SK-N-SH (cell line): ENCODE results near the gene QRICH2. TPM values are rescaled to one million over a fixed set of nuclear protein-coding genes. Genes with fewer than 3 reads are reported as not detected.

Source experiments
- CTCF ChIA-PET: fragments of 300-600, 350-600 bp; formaldehyde crosslinking; extraction: SDS; loops from one replicate; lab custom pipeline; 2021; lab: Yijun Ruan, JAX
- POLR2A ChIA-PET: fragments of 350-600 bp; sonication (Branson Sonifier 250); formaldehyde crosslinking; extraction: SDS; loops from one replicate; lab custom pipeline; 2020; ENCODE audit warnings: antibody characterized with exemption, inconsistent platforms; lab: Yijun Ruan, JAX
- DNase-seq: peaks from one replicate; pipeline ENCODE4 v3.0.0; 2012
- H2AFZ ChIP-seq: fragments of 200-600 bp; sonication (generic); 2 replicates; pipeline ENCODE4 v1.8.1; 2016; ENCODE audit warnings: antibody characterized with exemption, mild to moderate bottlenecking, low read depth
- H3F3A ChIP-seq: fragments of 200-600 bp; sonication (generic); replicated peaks from 2 replicates; pipeline ENCODE3; 2016; ENCODE audit warnings: antibody characterized with exemption, mild to moderate bottlenecking; ENCODE audit not compliant: insufficient read depth
- H3K27ac ChIP-seq, 2 experiments: fragments of 200-500 bp in 1 of 2; fragments of 200-600 bp in 1 of 2; sonication (Bioruptor generic) in 1 of 2; sonication (generic), shearing (Covaris generic) in 1 of 2; 2 replicates each; pipeline versions ENCODE4 v1.5.1 to v1.6.1; 2014 to 2016; ENCODE audit warnings: low read depth in 2 of 2, inconsistent platforms in 1 of 2, low read length in 1 of 2, mild to moderate bottlenecking in 1 of 2, mixed read lengths in 1 of 2
- H3K27me3 ChIP-seq: fragments of 200-600 bp; sonication (generic), shearing (Covaris generic); 2 replicates; pipeline ENCODE4 v1.6.1; 2016; ENCODE audit warnings: mixed run types; ENCODE audit not compliant: insufficient read depth
- H3K36me3 ChIP-seq, 2 experiments: fragments of 200-500 bp in 1 of 2; fragments of 200-600 bp in 1 of 2; sonication (Bioruptor generic) in 1 of 2; sonication (generic) in 1 of 2; replicated peaks in 1 of 2; 2 replicates each; pipeline versions ENCODE3 to v1.5.1; 2014 to 2016; ENCODE audit warnings: low read length in 1 of 2, mild to moderate bottlenecking in 1 of 2; ENCODE audit not compliant: insufficient read depth in 2 of 2, control insufficient read depth in 1 of 2
- H3K4me1 ChIP-seq, 2 experiments: fragments of 200-500 bp in 1 of 2; fragments of 200-600 bp in 1 of 2; sonication (Bioruptor generic) in 1 of 2; sonication (generic), shearing (Covaris generic) in 1 of 2; 2 replicates each; pipeline versions ENCODE4 v1.5.1 to v1.6.1; 2014 to 2016; ENCODE audit warnings: low read depth in 1 of 2, low read length in 1 of 2, mixed run types in 1 of 2; ENCODE audit not compliant: insufficient read depth in 2 of 2, control insufficient read depth in 1 of 2
- H3K4me2 ChIP-seq: fragments of 200-600 bp; sonication (generic), shearing (Covaris generic); 2 replicates; pipeline ENCODE4 v1.6.1; 2017; ENCODE audit warnings: mixed run types
- H3K4me3 ChIP-seq, 2 experiments: fragments of 200-500 bp in 1 of 2; fragments of 200-600 bp in 1 of 2; sonication (Bioruptor generic) in 1 of 2; sonication (generic), shearing (Covaris generic) in 1 of 2; 2 replicates each; pipeline versions ENCODE4 v1.5.1 to v1.8.1; 2014 to 2016; ENCODE audit warnings: low read depth in 2 of 2, inconsistent platforms in 1 of 2, low read length in 1 of 2, mild to moderate bottlenecking in 1 of 2, mixed read lengths in 1 of 2, moderate library complexity in 1 of 2
- H3K79me2 ChIP-seq: fragments of 200-600 bp; sonication (generic); 2 replicates; pipeline ENCODE4 v1.8.1; 2017; ENCODE audit warnings: mild to moderate bottlenecking; ENCODE audit not compliant: insufficient read depth
- H3K9ac ChIP-seq: fragments of 200-600 bp; sonication (generic); 2 replicates; pipeline ENCODE4 v1.6.1; 2017; ENCODE audit warnings: mixed run types
- H3K9me2 ChIP-seq: fragments of 200-600 bp; sonication (generic); 2 replicates; pipeline ENCODE4 v1.6.1; 2017; ENCODE audit warnings: mixed run types
- H3K9me3 ChIP-seq: fragments of 200-600 bp; sonication (generic); 2 replicates; pipeline ENCODE4 v1.6.1; 2017; ENCODE audit warnings: mixed run types, mild to moderate bottlenecking, moderate library complexity
- H4K20me1 ChIP-seq: fragments of 200-600 bp; sonication (generic); 2 replicates; pipeline ENCODE4 v1.6.1; 2017; ENCODE audit warnings: mild to moderate bottlenecking, mixed run types; ENCODE audit not compliant: insufficient read depth
- EP300 ChIP-seq, 2 experiments: IDR thresholded peaks; 2 replicates each; pipeline versions ENCODE4 v1.4.0 to v1.6.1; 2012; ENCODE audit warnings: borderline replicate concordance in 1 of 2, low read depth in 1 of 2, low read length in 1 of 2
- EZH2phosphoT487 ChIP-seq: fragments of 200-600 bp; sonication (generic); IDR thresholded peaks from 2 replicates; pipeline ENCODE4 v1.6.1; 2017; ENCODE audit warnings: low read depth, mixed run types, mild to moderate bottlenecking, antibody characterized with exemption, moderate library complexity, borderline replicate concordance
- FOXM1 ChIP-seq: IDR thresholded peaks from 2 replicates; pipeline ENCODE4 v1.4.0; 2012; ENCODE audit warnings: low read depth, mild to moderate bottlenecking
- GATA2 ChIP-seq: sonication (generic); formaldehyde crosslinking; IDR thresholded peaks from 2 replicates; pipeline ENCODE4 v1.5.0; 2020; ENCODE audit warnings: mild to moderate bottlenecking, missing genetic modification reagents
- MEF2A ChIP-seq: IDR thresholded peaks from 2 replicates; pipeline ENCODE4 v1.4.0; 2012; ENCODE audit warnings: low read depth, borderline replicate concordance
- NFIC ChIP-seq: IDR thresholded peaks from 2 replicates; pipeline ENCODE4 v1.4.0; 2012; ENCODE audit warnings: borderline replicate concordance
- RFX5 ChIP-seq: IDR thresholded peaks from 2 replicates; pipeline ENCODE4 v1.6.1; 2012; ENCODE audit warnings: mild to moderate bottlenecking, improper control_type of control experiment, low read length
- TCF12 ChIP-seq: IDR thresholded peaks from 2 replicates; pipeline ENCODE4 v1.4.0; 2012
- YY1 ChIP-seq: IDR thresholded peaks from 2 replicates; pipeline ENCODE4 v1.4.0; 2012; ENCODE audit warnings: low read depth, mild to moderate bottlenecking
- WGBS: methylation state at CpG from one replicate; pipeline ENCODE4 v1.1.6; 2017; ENCODE audit warnings: low lambda C conversion rate; 5-methylcytosine and 5-hydroxymethylcytosine counted together
- polyA plus RNA-seq, 3 experiments: library from polyadenylated mRNA; depleted of rRNA; stranded (reverse); fragments of >200 nt; gene quantifications; 2 replicates each; pipeline ENCODE4 v1.2.3, GENCODE V29; 2012
- TF ChIP-seq, protein P1 (sequence below): fragments of 150-350 bp; IDR thresholded peaks from 2 replicates; pipeline ENCODE4 v1.6.1; 2017; ENCODE audit warnings: antibody characterized with exemption, low read length, low read depth, borderline replicate concordance
- TF ChIP-seq, protein P2 (sequence below): fragments of 150-350 bp; IDR thresholded peaks from 2 replicates; pipeline ENCODE4 v1.6.1; 2016; ENCODE audit warnings: mild to moderate bottlenecking, low read depth, low read length
- TF ChIP-seq, protein P3 (sequence below): IDR thresholded peaks from 2 replicates; pipeline ENCODE4 v1.4.0; 2012; ENCODE audit warnings: low read depth
- TF ChIP-seq, protein P4 (sequence below): IDR thresholded peaks from 2 replicates; pipeline ENCODE4; 2012
- TF ChIP-seq, protein P5 (sequence below): IDR thresholded peaks from 2 replicates; pipeline ENCODE4 v1.4.0; 2012; ENCODE audit warnings: low read depth, borderline replicate concordance

The QRICH2 gene
- polyA plus RNA-seq, 1 of the 3 experiments (the other 2 are of a cell fraction): 6.2 TPM

DNA sequence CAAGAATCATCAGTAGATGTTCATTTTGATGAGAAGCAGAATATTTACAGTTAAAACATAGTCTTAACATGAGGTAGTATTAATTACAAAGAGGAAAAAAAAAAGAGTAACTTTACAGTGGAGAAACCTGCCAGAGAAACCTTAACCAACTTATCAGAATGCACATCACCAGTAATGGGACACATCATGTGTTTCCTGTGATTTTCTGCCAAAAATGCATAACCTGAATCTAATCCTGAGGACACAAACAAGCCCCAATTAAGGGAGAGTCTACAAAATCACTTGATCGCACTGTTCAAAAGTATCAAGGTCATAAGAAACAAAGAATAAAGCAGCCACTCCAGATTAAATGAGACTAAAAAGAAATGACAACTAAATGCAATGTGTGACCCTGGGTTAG, 18.2 kb upstream of the QRICH2 start:
- 0 out of 4 replicates have a peak overlapping the region, but pooled peaks of 1 of the 2 experiments have one; percentile 3 for H3K27ac ChIP-seq
- H3K9me3 ChIP-seq: no peaks in the 10 kb centered on the region
- no peak for DNase-seq
- H3K4me3 ChIP-seq: no peak overlapping the region
- H3K27me3 ChIP-seq: no peaks in the 10 kb centered on the region
- H3K9ac ChIP-seq: no peak overlapping the region
- H3K4me1 ChIP-seq: peaks cover 0 to 3% of the 10 kb centered on the region in 2 experiments; a peak in 1 of 4 replicates
- no peak overlapping the region for H3K4me2 ChIP-seq
- no peaks in the 10 kb centered on the region for H3K9me2 ChIP-seq
- no peaks in the 10 kb centered on the region for H4K20me1 ChIP-seq
- H3F3A ChIP-seq: peaks cover 5% of the 10 kb centered on the region
- ChIA-PET CTCF (interaction anchor here (1.0 to 6.1 kb wide), 7 partner anchors 8 to 82 kb away, joined by 3 to 44 read pairs (median 4); no protein-coding TSS in a partner anchor), POLR2A (no interaction called here)
- peaks cover 21 to 75% of the 10 kb centered on the region in 2 experiments for H3K36me3 ChIP-seq
- WGBS: 88% methylated on average over 1 of the region's 1 CpG
- no peak for TF ChIP-seq FOXM1
- no peak for TF ChIP-seq RFX5
- peak in 1 of 2 experiments; percentile 11; a peak in 1 of 4 replicates for TF ChIP-seq EP300 (IDR thresholded peaks at IDR 0.05; ENCODE audit: borderline replicate concordance in 1 of 2, low read depth in 1 of 2, low read length in 1 of 2)
- TF ChIP-seq, protein P1, sequence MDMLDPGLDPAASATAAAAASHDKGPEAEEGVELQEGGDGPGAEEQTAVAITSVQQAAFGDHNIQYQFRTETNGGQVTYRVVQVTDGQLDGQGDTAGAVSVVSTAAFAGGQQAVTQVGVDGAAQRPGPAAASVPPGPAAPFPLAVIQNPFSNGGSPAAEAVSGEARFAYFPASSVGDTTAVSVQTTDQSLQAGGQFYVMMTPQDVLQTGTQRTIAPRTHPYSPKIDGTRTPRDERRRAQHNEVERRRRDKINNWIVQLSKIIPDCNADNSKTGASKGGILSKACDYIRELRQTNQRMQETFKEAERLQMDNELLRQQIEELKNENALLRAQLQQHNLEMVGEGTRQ: no peak
- TF ChIP-seq EZH2phosphoT487: no peak
- TF ChIP-seq YY1: no peak
- no peak for TF ChIP-seq NFIC
- no peak for TF ChIP-seq TCF12
- TF ChIP-seq GATA2 (CRISPR knock-in tag): peak; percentile 48; the same call in 1 of the 2 replicates
- H2AFZ ChIP-seq: no peak overlapping the region
- H3K79me2 ChIP-seq: no peaks in the 10 kb centered on the region; the same call in 1 of the 2 replicates

DNA sequence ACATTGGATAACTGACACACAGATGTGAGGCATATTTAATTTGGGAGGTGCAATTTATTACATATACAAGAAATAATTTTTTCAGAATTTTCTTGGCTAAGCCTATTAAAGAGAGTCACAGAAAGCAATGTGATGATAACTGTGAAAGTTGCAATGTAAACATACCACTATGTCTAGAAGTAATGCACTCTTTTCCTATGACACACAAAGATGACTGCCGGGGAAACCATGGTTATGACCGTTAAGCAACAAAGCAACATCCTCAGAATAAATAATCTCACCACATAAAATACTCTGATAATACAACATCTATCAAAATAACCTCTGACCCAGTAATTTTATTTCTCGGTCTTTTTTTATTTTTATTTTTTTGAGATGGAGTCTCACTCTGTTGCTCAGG, 10.5 kb upstream of the QRICH2 start:
- POLR2A ChIA-PET: no interaction called here
- Histone ChIP-seq H3F3A (peaks cover 10% of the 10 kb centered on the region), H3K9ac (no peak overlapping the region), H3K79me2 (0 out of 2 replicates have a peak, but pooled peaks cover 2% of the 10 kb centered on the region), H3K27ac (no peak overlapping the region), H3K4me3 (no peak overlapping the region), H3K27me3 (no peaks in the 10 kb centered on the region), H3K9me2 (no peaks in the 10 kb centered on the region), H2AFZ (no peak overlapping the region), H4K20me1 (peaks cover 8% of the 10 kb centered on the region; the same call in 1 of the 2 replicates)
- DNase-seq: no peak
- 97% methylated on average over 3 of the region's 3 CpGs for WGBS
- TF ChIP-seq, protein P2, sequence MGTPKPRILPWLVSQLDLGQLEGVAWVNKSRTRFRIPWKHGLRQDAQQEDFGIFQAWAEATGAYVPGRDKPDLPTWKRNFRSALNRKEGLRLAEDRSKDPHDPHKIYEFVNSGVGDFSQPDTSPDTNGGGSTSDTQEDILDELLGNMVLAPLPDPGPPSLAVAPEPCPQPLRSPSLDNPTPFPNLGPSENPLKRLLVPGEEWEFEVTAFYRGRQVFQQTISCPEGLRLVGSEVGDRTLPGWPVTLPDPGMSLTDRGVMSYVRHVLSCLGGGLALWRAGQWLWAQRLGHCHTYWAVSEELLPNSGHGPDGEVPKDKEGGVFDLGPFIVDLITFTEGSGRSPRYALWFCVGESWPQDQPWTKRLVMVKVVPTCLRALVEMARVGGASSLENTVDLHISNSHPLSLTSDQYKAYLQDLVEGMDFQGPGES: no peak
- no peak for TF ChIP-seq RFX5
- TF ChIP-seq, protein P3, sequence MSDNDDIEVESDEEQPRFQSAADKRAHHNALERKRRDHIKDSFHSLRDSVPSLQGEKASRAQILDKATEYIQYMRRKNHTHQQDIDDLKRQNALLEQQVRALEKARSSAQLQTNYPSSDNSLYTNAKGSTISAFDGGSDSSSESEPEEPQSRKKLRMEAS: no peak
- TF ChIP-seq MEF2A: no peak
- TF ChIP-seq, protein P4, sequence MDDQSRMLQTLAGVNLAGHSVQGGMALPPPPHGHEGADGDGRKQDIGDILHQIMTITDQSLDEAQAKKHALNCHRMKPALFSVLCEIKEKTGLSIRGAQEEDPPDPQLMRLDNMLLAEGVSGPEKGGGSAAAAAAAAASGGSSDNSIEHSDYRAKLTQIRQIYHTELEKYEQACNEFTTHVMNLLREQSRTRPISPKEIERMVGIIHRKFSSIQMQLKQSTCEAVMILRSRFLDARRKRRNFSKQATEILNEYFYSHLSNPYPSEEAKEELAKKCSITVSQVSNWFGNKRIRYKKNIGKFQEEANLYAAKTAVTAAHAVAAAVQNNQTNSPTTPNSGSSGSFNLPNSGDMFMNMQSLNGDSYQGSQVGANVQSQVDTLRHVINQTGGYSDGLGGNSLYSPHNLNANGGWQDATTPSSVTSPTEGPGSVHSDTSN: no peak
- TF ChIP-seq, protein P5, sequence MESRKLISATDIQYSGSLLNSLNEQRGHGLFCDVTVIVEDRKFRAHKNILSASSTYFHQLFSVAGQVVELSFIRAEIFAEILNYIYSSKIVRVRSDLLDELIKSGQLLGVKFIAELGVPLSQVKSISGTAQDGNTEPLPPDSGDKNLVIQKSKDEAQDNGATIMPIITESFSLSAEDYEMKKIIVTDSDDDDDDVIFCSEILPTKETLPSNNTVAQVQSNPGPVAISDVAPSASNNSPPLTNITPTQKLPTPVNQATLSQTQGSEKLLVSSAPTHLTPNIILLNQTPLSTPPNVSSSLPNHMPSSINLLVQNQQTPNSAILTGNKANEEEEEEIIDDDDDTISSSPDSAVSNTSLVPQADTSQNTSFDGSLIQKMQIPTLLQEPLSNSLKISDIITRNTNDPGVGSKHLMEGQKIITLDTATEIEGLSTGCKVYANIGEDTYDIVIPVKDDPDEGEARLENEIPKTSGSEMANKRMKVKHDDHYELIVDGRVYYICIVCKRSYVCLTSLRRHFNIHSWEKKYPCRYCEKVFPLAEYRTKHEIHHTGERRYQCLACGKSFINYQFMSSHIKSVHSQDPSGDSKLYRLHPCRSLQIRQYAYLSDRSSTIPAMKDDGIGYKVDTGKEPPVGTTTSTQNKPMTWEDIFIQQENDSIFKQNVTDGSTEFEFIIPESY: no peak
- TF ChIP-seq YY1: no peak
- TF ChIP-seq, all 33 proteins: peak for 0
- Histone ChIP-seq H3K9me3 (no peaks in the 10 kb centered on the region), H3K36me3 (peaks cover 18 to 42% of the 10 kb centered on the region in 2 experiments), H3K4me2 (no peak overlapping the region), H3K4me1 (peaks cover 0 to 7% of the 10 kb centered on the region in 2 experiments; a peak in 1 of 4 replicates)
- CTCF ChIA-PET: interaction anchor here (1.2 to 1.8 kb wide), 4 partner anchors 8 to 95 kb away, joined by 3 to 6 read pairs (median 4); partner anchors contain the start of gene QRICH2
